WTC11 (cell line): ENCODE results near the gene PTPN11. TPM values are rescaled to one million over a fixed set of nuclear protein-coding genes. Genes with fewer than 3 reads are reported as not detected.

Experiments used
- ATAC-seq: fragments of 200-7000 bp; cut with Tn5 transposase; 2 replicates; pipeline ENCODE4 v1.10.0; 2021; ENCODE audit warnings: mild to moderate bottlenecking, moderate library complexity
- CTCF ChIA-PET: fragments of 300-600 bp; sonication (Branson Sonifier 250); formaldehyde crosslinking; loops from one replicate; lab custom pipeline; 2021; ENCODE audit warnings: antibody characterized with exemption; lab: Charles Lee
- POLR2A ChIA-PET: fragments of 350-600 bp; sonication (Branson Sonifier 250); formaldehyde crosslinking; loops from one replicate; lab custom pipeline; 2021; ENCODE audit warnings: antibody characterized with exemption; lab: Charles Lee
- DNase-seq: peaks from one replicate; pipeline ENCODE4 v3.0.0; 2021; ENCODE audit warnings: low spot score
- H3K27ac Mint-ChIP-seq: 2 replicates; pipeline ENCODE4 v1.8.0; 2021; ENCODE audit warnings: mixed read lengths
- H3K27me3 Mint-ChIP-seq: 2 replicates; pipeline ENCODE4 v1.8.0; 2021; ENCODE audit warnings: low read depth, mild to moderate bottlenecking, moderate library complexity, mixed read lengths
- H3K36me3 Mint-ChIP-seq: 2 replicates; pipeline ENCODE4 v1.8.0; 2021; ENCODE audit warnings: mixed read lengths
- H3K4me1 Mint-ChIP-seq: 2 replicates; pipeline ENCODE4 v1.8.0; 2022; ENCODE audit warnings: mixed read lengths
- H3K4me3 Mint-ChIP-seq: 2 replicates; pipeline ENCODE4 v1.8.0; 2021; ENCODE audit warnings: mild to moderate bottlenecking, moderate library complexity, mixed read lengths
- H3K9me3 Mint-ChIP-seq: 2 replicates; pipeline ENCODE4 v1.8.0; 2021; ENCODE audit warnings: mixed read lengths
- HMGA2 ChIP-seq: fragments of 250-450 bp; sonication (Bioruptor Pico); IDR thresholded peaks from 2 replicates; pipeline ENCODE4 v1.4.0; 2021; ENCODE audit warnings: mild to moderate bottlenecking, moderate library complexity
- JUN ChIP-seq: sonication (generic); formaldehyde crosslinking; IDR thresholded peaks from 2 replicates; pipeline ENCODE4 v1.8.0; 2023; ENCODE audit warnings: mild to moderate bottlenecking, missing genetic modification reagents
- NFATC4 ChIP-seq: fragments of 250-450 bp; sonication (Bioruptor Pico); IDR thresholded peaks from 2 replicates; pipeline ENCODE4 v1.9.0; 2021; ENCODE audit warnings: mild to moderate bottlenecking
- NR2C2 ChIP-seq: sonication (generic); formaldehyde crosslinking; IDR thresholded peaks from 2 replicates; pipeline ENCODE4 v1.8.0; 2022; ENCODE audit warnings: mild to moderate bottlenecking, missing genetic modification reagents
- NR3C1 ChIP-seq: sonication (generic); formaldehyde crosslinking; conservative IDR thresholded peaks from 2 replicates; pipeline ENCODE4 v1.8.1; 2023; ENCODE audit warnings: low read depth, mild to moderate bottlenecking, missing genetic modification reagents
- OVOL2 ChIP-seq: fragments of 250-450 bp; sonication (Bioruptor Pico); IDR thresholded peaks from 2 replicates; pipeline ENCODE4 v1.9.0; 2021; ENCODE audit warnings: mild to moderate bottlenecking, borderline replicate concordance
- ZMAT4 ChIP-seq: fragments of 250-450 bp; sonication (Bioruptor Pico); IDR thresholded peaks from 2 replicates; pipeline ENCODE4 v1.9.0; 2021; ENCODE audit warnings: mild to moderate bottlenecking
- ZNF396 ChIP-seq: fragments of 250-450 bp; sonication (Bioruptor Pico); IDR thresholded peaks from 2 replicates; pipeline ENCODE4 v1.8.0; 2021; ENCODE audit warnings: mild to moderate bottlenecking, moderate library complexity, borderline replicate concordance
- ZNF512 ChIP-seq: sonication (generic); formaldehyde crosslinking; IDR thresholded peaks from 2 replicates; pipeline ENCODE4 v1.8.1; 2022; ENCODE audit warnings: missing genetic modification reagents, borderline replicate concordance
- ZSCAN18 ChIP-seq: fragments of 250-450 bp; sonication (Bioruptor Pico); IDR thresholded peaks from 2 replicates; pipeline ENCODE4 v2.1.2; 2022; ENCODE audit warnings: mild to moderate bottlenecking, moderate library complexity
- total RNA-seq: library from RNA; stranded (reverse); gene quantifications from 3 replicates; pipeline ENCODE4 v1.2.3, GENCODE V29; 2021
- TF ChIP-seq, protein P1 (sequence below): fragments of 250-450 bp; sonication (Bioruptor Pico); IDR thresholded peaks from 2 replicates; pipeline ENCODE4 v1.9.0; 2021; ENCODE audit warnings: mild to moderate bottlenecking, borderline replicate concordance
- TF ChIP-seq, protein P2 (sequence below): sonication (generic); formaldehyde crosslinking; IDR thresholded peaks from 2 replicates; pipeline ENCODE4 v1.8.0; 2023; ENCODE audit warnings: mild to moderate bottlenecking, missing genetic modification reagents
- TF ChIP-seq, protein P3 (sequence below): sonication (generic); formaldehyde crosslinking; IDR thresholded peaks from 2 replicates; pipeline ENCODE4 v1.8.0; 2023; ENCODE audit warnings: missing genetic modification reagents, mild to moderate bottlenecking, borderline replicate concordance
- TF ChIP-seq, protein P4 (sequence below): sonication (generic); formaldehyde crosslinking; IDR thresholded peaks from 2 replicates; pipeline ENCODE4 v1.8.1; 2023; ENCODE audit warnings: mild to moderate bottlenecking, missing genetic modification reagents, borderline replicate concordance
- TF ChIP-seq, protein P5 (sequence below): sonication (generic); formaldehyde crosslinking; IDR thresholded peaks from 2 replicates; pipeline ENCODE4 v1.8.1; 2023; ENCODE audit warnings: mild to moderate bottlenecking, missing genetic modification reagents

PTPN11 gene
- total RNA-seq, 1 experiment from 2014 or later: 112 TPM

DNA sequence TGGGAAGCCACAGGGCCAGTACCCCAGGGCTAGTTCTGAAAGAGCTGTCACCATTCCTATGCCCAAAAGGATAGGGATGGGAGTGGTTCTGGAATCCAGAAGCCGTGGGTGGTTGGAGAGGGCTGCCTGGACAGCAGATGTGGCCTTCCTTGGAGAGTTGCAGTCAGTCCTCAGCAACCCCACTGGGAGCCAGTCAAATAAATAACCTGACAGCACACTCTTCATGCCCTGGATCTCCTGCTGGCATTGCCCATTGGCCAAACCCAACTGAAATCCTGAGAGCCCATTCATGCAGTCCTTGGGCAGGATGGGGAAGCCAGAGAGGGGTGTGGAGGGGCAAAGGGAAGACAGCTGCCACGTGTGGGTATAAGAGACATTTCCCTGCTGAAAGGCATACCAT is 128.2 kb downstream of the PTPN11 start:
- DNase-seq (no peak), ATAC-seq (no peak)
- POLR2A ChIA-PET: no interaction called here
- Mint-ChIP-seq H3K36me3 (no peaks in the 10 kb centered on the region; the same call in 1 of the 2 replicates), H3K27ac (no peak overlapping the region), H3K9me3 (peaks cover 9% of the 10 kb centered on the region), H3K4me3 (no peak overlapping the region), H3K27me3 (0 out of 2 replicates have a peak, but pooled peaks cover 3% of the 10 kb centered on the region), H3K4me1 (0 out of 2 replicates have a peak, but pooled peaks cover 6% of the 10 kb centered on the region)
- CTCF ChIA-PET: interaction anchor here (0.6 kb wide), 1 partner anchor 54 kb away, joined by 6 read pairs; no protein-coding TSS in a partner anchor
- TF ChIP-seq JUN: no peak
- no peak for TF ChIP-seq ZSCAN18 (CRISPR knock-in tag)
- TF ChIP-seq OVOL2 (CRISPR knock-in tag): no peak
- TF ChIP-seq NR3C1 (CRISPR knock-in tag): no peak
- TF ChIP-seq, protein P1, sequence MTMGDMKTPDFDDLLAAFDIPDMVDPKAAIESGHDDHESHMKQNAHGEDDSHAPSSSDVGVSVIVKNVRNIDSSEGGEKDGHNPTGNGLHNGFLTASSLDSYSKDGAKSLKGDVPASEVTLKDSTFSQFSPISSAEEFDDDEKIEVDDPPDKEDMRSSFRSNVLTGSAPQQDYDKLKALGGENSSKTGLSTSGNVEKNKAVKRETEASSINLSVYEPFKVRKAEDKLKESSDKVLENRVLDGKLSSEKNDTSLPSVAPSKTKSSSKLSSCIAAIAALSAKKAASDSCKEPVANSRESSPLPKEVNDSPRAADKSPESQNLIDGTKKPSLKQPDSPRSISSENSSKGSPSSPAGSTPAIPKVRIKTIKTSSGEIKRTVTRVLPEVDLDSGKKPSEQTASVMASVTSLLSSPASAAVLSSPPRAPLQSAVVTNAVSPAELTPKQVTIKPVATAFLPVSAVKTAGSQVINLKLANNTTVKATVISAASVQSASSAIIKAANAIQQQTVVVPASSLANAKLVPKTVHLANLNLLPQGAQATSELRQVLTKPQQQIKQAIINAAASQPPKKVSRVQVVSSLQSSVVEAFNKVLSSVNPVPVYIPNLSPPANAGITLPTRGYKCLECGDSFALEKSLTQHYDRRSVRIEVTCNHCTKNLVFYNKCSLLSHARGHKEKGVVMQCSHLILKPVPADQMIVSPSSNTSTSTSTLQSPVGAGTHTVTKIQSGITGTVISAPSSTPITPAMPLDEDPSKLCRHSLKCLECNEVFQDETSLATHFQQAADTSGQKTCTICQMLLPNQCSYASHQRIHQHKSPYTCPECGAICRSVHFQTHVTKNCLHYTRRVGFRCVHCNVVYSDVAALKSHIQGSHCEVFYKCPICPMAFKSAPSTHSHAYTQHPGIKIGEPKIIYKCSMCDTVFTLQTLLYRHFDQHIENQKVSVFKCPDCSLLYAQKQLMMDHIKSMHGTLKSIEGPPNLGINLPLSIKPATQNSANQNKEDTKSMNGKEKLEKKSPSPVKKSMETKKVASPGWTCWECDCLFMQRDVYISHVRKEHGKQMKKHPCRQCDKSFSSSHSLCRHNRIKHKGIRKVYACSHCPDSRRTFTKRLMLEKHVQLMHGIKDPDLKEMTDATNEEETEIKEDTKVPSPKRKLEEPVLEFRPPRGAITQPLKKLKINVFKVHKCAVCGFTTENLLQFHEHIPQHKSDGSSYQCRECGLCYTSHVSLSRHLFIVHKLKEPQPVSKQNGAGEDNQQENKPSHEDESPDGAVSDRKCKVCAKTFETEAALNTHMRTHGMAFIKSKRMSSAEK (CRISPR knock-in tag): no peak
- TF ChIP-seq NR2C2 (CRISPR knock-in tag): no peak
- no peak for TF ChIP-seq ZNF396 (CRISPR knock-in tag)
- TF ChIP-seq, protein P2, sequence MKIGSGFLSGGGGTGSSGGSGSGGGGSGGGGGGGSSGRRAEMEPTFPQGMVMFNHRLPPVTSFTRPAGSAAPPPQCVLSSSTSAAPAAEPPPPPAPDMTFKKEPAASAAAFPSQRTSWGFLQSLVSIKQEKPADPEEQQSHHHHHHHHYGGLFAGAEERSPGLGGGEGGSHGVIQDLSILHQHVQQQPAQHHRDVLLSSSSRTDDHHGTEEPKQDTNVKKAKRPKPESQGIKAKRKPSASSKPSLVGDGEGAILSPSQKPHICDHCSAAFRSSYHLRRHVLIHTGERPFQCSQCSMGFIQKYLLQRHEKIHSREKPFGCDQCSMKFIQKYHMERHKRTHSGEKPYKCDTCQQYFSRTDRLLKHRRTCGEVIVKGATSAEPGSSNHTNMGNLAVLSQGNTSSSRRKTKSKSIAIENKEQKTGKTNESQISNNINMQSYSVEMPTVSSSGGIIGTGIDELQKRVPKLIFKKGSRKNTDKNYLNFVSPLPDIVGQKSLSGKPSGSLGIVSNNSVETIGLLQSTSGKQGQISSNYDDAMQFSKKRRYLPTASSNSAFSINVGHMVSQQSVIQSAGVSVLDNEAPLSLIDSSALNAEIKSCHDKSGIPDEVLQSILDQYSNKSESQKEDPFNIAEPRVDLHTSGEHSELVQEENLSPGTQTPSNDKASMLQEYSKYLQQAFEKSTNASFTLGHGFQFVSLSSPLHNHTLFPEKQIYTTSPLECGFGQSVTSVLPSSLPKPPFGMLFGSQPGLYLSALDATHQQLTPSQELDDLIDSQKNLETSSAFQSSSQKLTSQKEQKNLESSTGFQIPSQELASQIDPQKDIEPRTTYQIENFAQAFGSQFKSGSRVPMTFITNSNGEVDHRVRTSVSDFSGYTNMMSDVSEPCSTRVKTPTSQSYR (CRISPR knock-in tag): no peak
- no peak for TF ChIP-seq ZMAT4 (CRISPR knock-in tag)
- no peak for TF ChIP-seq HMGA2 (CRISPR knock-in tag)
- TF ChIP-seq, protein P3, sequence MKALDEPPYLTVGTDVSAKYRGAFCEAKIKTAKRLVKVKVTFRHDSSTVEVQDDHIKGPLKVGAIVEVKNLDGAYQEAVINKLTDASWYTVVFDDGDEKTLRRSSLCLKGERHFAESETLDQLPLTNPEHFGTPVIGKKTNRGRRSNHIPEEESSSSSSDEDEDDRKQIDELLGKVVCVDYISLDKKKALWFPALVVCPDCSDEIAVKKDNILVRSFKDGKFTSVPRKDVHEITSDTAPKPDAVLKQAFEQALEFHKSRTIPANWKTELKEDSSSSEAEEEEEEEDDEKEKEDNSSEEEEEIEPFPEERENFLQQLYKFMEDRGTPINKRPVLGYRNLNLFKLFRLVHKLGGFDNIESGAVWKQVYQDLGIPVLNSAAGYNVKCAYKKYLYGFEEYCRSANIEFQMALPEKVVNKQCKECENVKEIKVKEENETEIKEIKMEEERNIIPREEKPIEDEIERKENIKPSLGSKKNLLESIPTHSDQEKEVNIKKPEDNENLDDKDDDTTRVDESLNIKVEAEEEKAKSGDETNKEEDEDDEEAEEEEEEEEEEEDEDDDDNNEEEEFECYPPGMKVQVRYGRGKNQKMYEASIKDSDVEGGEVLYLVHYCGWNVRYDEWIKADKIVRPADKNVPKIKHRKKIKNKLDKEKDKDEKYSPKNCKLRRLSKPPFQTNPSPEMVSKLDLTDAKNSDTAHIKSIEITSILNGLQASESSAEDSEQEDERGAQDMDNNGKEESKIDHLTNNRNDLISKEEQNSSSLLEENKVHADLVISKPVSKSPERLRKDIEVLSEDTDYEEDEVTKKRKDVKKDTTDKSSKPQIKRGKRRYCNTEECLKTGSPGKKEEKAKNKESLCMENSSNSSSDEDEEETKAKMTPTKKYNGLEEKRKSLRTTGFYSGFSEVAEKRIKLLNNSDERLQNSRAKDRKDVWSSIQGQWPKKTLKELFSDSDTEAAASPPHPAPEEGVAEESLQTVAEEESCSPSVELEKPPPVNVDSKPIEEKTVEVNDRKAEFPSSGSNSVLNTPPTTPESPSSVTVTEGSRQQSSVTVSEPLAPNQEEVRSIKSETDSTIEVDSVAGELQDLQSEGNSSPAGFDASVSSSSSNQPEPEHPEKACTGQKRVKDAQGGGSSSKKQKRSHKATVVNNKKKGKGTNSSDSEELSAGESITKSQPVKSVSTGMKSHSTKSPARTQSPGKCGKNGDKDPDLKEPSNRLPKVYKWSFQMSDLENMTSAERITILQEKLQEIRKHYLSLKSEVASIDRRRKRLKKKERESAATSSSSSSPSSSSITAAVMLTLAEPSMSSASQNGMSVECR: no peak
- TF ChIP-seq NFATC4 (CRISPR knock-in tag): no peak
- no peak for TF ChIP-seq ZNF512 (CRISPR knock-in tag)
- TF ChIP-seq, protein P4, sequence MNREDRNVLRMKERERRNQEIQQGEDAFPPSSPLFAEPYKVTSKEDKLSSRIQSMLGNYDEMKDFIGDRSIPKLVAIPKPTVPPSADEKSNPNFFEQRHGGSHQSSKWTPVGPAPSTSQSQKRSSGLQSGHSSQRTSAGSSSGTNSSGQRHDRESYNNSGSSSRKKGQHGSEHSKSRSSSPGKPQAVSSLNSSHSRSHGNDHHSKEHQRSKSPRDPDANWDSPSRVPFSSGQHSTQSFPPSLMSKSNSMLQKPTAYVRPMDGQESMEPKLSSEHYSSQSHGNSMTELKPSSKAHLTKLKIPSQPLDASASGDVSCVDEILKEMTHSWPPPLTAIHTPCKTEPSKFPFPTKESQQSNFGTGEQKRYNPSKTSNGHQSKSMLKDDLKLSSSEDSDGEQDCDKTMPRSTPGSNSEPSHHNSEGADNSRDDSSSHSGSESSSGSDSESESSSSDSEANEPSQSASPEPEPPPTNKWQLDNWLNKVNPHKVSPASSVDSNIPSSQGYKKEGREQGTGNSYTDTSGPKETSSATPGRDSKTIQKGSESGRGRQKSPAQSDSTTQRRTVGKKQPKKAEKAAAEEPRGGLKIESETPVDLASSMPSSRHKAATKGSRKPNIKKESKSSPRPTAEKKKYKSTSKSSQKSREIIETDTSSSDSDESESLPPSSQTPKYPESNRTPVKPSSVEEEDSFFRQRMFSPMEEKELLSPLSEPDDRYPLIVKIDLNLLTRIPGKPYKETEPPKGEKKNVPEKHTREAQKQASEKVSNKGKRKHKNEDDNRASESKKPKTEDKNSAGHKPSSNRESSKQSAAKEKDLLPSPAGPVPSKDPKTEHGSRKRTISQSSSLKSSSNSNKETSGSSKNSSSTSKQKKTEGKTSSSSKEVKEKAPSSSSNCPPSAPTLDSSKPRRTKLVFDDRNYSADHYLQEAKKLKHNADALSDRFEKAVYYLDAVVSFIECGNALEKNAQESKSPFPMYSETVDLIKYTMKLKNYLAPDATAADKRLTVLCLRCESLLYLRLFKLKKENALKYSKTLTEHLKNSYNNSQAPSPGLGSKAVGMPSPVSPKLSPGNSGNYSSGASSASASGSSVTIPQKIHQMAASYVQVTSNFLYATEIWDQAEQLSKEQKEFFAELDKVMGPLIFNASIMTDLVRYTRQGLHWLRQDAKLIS (CRISPR knock-in tag): no peak
- TF ChIP-seq, protein P5, sequence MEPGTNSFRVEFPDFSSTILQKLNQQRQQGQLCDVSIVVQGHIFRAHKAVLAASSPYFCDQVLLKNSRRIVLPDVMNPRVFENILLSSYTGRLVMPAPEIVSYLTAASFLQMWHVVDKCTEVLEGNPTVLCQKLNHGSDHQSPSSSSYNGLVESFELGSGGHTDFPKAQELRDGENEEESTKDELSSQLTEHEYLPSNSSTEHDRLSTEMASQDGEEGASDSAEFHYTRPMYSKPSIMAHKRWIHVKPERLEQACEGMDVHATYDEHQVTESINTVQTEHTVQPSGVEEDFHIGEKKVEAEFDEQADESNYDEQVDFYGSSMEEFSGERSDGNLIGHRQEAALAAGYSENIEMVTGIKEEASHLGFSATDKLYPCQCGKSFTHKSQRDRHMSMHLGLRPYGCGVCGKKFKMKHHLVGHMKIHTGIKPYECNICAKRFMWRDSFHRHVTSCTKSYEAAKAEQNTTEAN: no peak
